Measurements from ENCODE around the gene KCNJ12. TPM values are rescaled to one million over a fixed set of nuclear protein-coding genes. Genes with fewer than 3 reads are reported as not detected.

KCNJ12 gene
- total and polyA plus RNA-seq, 4 donors = 0.67 to 6.6 (median 2.5) TPM

DNA sequence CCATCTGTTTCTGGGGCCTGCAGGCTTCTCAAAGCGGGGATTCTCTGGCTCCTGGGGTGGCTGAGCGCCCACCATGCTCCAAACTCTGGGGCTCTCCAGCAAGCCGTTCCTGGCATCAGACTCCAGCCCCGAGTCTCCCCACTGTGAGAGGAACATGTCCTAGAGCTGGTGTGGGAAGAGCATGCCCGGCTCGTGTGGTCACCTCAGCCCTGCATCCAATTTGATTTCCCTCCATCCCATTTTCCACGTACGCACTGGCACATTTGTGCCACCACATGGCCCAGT, 23.2 kb upstream of the KCNJ12 start:
- Histone ChIP-seq H3K9ac (ENCODE audit: insufficient read depth in 1 of 2, low read length in 2 of 2) (no peak overlapping the region), H3K27ac (ENCODE audit: low read depth in 1 of 2, low read length in 1 of 2) (no peak overlapping the region), H3K9me3 (ENCODE audit: control insufficient read depth in 4 of 4, insufficient read depth in 3 of 4, low read length in 3 of 4) (no peaks in the 10 kb centered on the region), H3K4me3 (no peak overlapping the region), H3K27me3 (ENCODE audit: control insufficient read depth in 3 of 3, insufficient read depth in 3 of 3, low read length in 2 of 3) (no peaks in the 10 kb centered on the region), H3K4me1 (ENCODE audit: control insufficient read depth in 5 of 5, insufficient read depth in 5 of 5, low read length in 5 of 5) (peaks cover 0 to 2% (median 0%) of the 10 kb centered on the region in 5 donors), H3K36me3 (ENCODE audit: control insufficient read depth in 4 of 4, insufficient read depth in 4 of 4, low read length in 4 of 4) (no peaks in the 10 kb centered on the region)
- TF ChIP-seq, protein P1, sequence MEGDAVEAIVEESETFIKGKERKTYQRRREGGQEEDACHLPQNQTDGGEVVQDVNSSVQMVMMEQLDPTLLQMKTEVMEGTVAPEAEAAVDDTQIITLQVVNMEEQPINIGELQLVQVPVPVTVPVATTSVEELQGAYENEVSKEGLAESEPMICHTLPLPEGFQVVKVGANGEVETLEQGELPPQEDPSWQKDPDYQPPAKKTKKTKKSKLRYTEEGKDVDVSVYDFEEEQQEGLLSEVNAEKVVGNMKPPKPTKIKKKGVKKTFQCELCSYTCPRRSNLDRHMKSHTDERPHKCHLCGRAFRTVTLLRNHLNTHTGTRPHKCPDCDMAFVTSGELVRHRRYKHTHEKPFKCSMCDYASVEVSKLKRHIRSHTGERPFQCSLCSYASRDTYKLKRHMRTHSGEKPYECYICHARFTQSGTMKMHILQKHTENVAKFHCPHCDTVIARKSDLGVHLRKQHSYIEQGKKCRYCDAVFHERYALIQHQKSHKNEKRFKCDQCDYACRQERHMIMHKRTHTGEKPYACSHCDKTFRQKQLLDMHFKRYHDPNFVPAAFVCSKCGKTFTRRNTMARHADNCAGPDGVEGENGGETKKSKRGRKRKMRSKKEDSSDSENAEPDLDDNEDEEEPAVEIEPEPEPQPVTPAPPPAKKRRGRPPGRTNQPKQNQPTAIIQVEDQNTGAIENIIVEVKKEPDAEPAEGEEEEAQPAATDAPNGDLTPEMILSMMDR (IDR thresholded peaks at IDR 0.05; ENCODE audit: control extremely low read depth, extremely low read depth) = no peak
- 89 to 90% methylated on average over 8 of the region's 8 CpGs for whole genome bisulfite sequencing, 2 donors
- DNase-seq (no peak), ATAC-seq (ENCODE audit: insufficient read depth, low FRiP score) (no peak)

DNA sequence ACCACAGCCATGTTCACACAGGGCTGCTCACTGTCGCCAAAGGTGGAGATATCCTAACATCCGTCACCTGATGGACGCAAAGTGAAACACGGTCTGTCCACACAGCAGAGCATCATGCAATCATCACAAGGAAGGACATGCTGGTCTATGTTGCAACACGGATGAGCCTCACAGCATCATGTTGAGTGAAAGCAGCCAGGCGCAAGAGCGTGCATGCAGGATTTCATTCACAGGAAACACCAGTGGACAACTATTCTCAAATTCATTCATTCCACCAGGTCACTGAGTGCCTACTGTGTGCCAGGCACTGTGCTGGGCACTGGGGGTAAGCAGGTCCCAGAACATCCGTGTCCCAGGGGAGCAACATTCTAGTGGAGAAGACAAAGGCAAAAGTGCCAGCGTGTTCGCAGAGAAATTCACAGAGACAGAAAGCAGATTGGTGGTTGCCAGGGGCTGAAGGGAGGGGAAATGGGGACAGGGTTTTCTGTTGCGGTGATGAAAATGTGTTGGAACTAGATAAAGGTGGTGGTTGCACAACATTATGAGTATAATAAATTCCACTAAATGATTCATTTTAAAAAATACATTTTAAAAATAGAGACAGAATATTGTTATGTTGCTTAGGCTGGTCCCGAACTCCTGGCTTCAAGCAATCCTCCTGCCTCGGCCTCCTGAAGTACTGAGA, 22.7 kb upstream of the KCNJ12 start:
- TF ChIP-seq, protein P1 (IDR thresholded peaks at IDR 0.05; ENCODE audit: control extremely low read depth, extremely low read depth) = no peak
- no peak for ATAC-seq (ENCODE audit: insufficient read depth, low FRiP score)
- DNase-seq = no peak

DNA sequence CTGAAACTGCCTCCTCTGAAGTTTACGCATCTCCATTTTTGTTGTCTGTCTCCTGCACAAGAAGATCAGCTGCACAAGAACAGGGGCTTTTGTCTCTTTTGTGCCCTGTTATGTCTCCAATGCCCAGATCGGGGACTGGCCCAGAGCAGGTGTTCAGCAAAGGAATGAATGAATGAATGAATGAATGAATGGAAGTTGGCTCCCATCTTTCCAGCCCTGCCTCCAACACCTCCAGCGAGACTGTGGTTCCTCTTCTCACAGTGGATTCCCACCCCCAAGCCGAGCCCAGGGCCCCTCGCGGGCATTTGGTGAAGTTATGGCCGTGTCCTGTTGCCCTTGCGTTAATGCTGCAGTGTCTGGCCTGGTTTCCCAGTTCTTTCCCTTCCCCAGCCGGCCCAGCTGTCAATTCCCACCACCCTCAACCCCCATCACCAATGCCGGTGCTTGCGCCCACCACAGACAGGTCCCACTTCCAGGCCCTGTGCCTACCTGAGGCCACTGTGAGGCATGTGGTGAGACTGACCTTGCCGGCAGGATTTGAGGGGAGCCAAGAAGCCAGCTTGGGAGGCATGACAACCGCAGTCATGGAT, 21.3 kb upstream of the KCNJ12 start:
- H3K9ac ChIP-seq (ENCODE audit: insufficient read depth in 1 of 2, low read length in 2 of 2) = no peak overlapping the region
- H3K36me3 ChIP-seq (ENCODE audit: control insufficient read depth in 4 of 4, insufficient read depth in 4 of 4, low read length in 4 of 4) = no peaks in the 10 kb centered on the region
- TF ChIP-seq, protein P1 (IDR thresholded peaks at IDR 0.05; ENCODE audit: control extremely low read depth, extremely low read depth) = no peak
- no peaks in the 10 kb centered on the region for H3K27me3 ChIP-seq (ENCODE audit: control insufficient read depth in 3 of 3, insufficient read depth in 3 of 3, low read length in 2 of 3)
- DNase-seq (no peak), ATAC-seq (ENCODE audit: insufficient read depth, low FRiP score) (no peak)
- H3K9me3 ChIP-seq (ENCODE audit: control insufficient read depth in 4 of 4, insufficient read depth in 3 of 4, low read length in 3 of 4) = no peaks in the 10 kb centered on the region
- no peak overlapping the region for H3K27ac ChIP-seq (ENCODE audit: low read depth in 1 of 2, low read length in 1 of 2)
- 90 to 97% methylated on average over 13 of the region's 13 CpGs for WGBS, 2 donors
- peaks cover 0 to 7% (median 0%) of the 10 kb centered on the region in 5 donors for H3K4me1 ChIP-seq (ENCODE audit: control insufficient read depth in 5 of 5, insufficient read depth in 5 of 5, low read length in 5 of 5)
- no peak overlapping the region for H3K4me3 ChIP-seq

More for the DNA sequence above, 22.7 kb upstream of the KCNJ12 start:
- Histone ChIP-seq H3K9ac (ENCODE audit: insufficient read depth in 1 of 2, low read length in 2 of 2) (no peak overlapping the region), H3K27me3 (ENCODE audit: control insufficient read depth in 3 of 3, insufficient read depth in 3 of 3, low read length in 2 of 3) (no peaks in the 10 kb centered on the region), H3K4me3 (no peak overlapping the region), H3K27ac (ENCODE audit: low read depth in 1 of 2, low read length in 1 of 2) (no peak overlapping the region), H3K36me3 (ENCODE audit: control insufficient read depth in 4 of 4, insufficient read depth in 4 of 4, low read length in 4 of 4) (no peaks in the 10 kb centered on the region), H3K4me1 (ENCODE audit: control insufficient read depth in 5 of 5, insufficient read depth in 5 of 5, low read length in 5 of 5) (peaks cover 0 to 4% (median 0%) of the 10 kb centered on the region in 5 donors), H3K9me3 (ENCODE audit: control insufficient read depth in 4 of 4, insufficient read depth in 3 of 4, low read length in 3 of 4) (no peaks in the 10 kb centered on the region)
- WGBS, 2 donors = 59 to 67% methylated on average over 13 of the region's 13 CpGs
